GM23338 (cell line): ENCODE measurements around the gene TMEFF1. TPM values are rescaled to one million over a fixed set of nuclear protein-coding genes. Genes with fewer than 3 reads are reported as not detected.

Source experiments
- ATAC-seq: fragments of 200-7000 bp; cut with Tn5 transposase; 3 replicates; pipeline ENCODE4 v1.9.1; 2020
- DNase-seq: peaks from one replicate; pipeline ENCODE4 v3.0.0-alpha.2; 2015; ENCODE audit warnings: low spot score
- H2AFZ ChIP-seq: fragments of 200-600 bp; sonication (generic); 2 replicates; pipeline ENCODE4 v1.8.0; 2016; ENCODE audit warnings: antibody characterized with exemption, mild to moderate bottlenecking, moderate library complexity
- H3F3A ChIP-seq: fragments of 200-600 bp; sonication (generic); replicated peaks from 2 replicates; pipeline ENCODE4 v1.8.0; 2017; ENCODE audit warnings: antibody characterized with exemption, mixed run types, low read depth
- H3K27ac ChIP-seq: fragments of 200-600 bp; sonication (generic); 2 replicates; pipeline ENCODE4 v1.6.1; 2016; ENCODE audit warnings: low read depth
- H3K27me3 ChIP-seq: fragments of 200-600 bp; sonication (generic); 2 replicates; pipeline ENCODE4 v1.8.0; 2016; ENCODE audit warnings: mild to moderate bottlenecking, mixed run types, moderate library complexity; ENCODE audit not compliant: insufficient read depth
- H3K36me3 ChIP-seq: fragments of 200-600 bp; sonication (generic); 2 replicates; pipeline ENCODE4 v1.8.0; 2016; ENCODE audit warnings: mild to moderate bottlenecking; ENCODE audit not compliant: insufficient read depth
- H3K4me1 ChIP-seq: fragments of 200-600 bp; sonication (generic); 2 replicates; pipeline ENCODE4 v1.8.0; 2016; ENCODE audit warnings: mild to moderate bottlenecking, moderate library complexity; ENCODE audit not compliant: insufficient read depth
- H3K4me2 ChIP-seq: fragments of 200-600 bp; sonication (generic); 2 replicates; pipeline ENCODE4 v1.7.1; 2017; ENCODE audit warnings: mixed run types
- H3K4me3 ChIP-seq: fragments of 200-600 bp; sonication (generic); 2 replicates; pipeline ENCODE4 v1.6.1; 2016; ENCODE audit warnings: mixed run types
- H3K79me2 ChIP-seq: fragments of 200-600 bp; sonication (generic); replicated peaks from 2 replicates; pipeline ENCODE4 v1.8.0; 2017; ENCODE audit warnings: mild to moderate bottlenecking; ENCODE audit not compliant: insufficient read depth
- H3K9me2 ChIP-seq: fragments of 200-600 bp; sonication (generic); 2 replicates; pipeline ENCODE4 v1.8.0; 2017; ENCODE audit not compliant: insufficient read depth
- H4K20me1 ChIP-seq: fragments of 200-600 bp; sonication (generic); replicated peaks from 2 replicates; pipeline ENCODE4 v1.8.0; 2017; ENCODE audit warnings: mild to moderate bottlenecking; ENCODE audit not compliant: insufficient read depth
- H3K27ac Mint-ChIP-seq: 2 replicates; pipeline ENCODE4 v1.8.0; 2020; ENCODE audit warnings: inconsistent platforms, mild to moderate bottlenecking, moderate library complexity, mixed read lengths
- H3K27me3 Mint-ChIP-seq: 3 replicates; pipeline ENCODE4 v1.8.0; 2022; ENCODE audit warnings: low read depth, mild to moderate bottlenecking, moderate library complexity, mixed read lengths, inconsistent platforms; ENCODE audit not compliant: insufficient read depth, poor library complexity
- H3K36me3 Mint-ChIP-seq: 3 replicates; pipeline ENCODE4 v1.8.0; 2021; ENCODE audit warnings: low read depth, mild to moderate bottlenecking, inconsistent platforms, moderate library complexity, mixed read lengths
- H3K4me1 Mint-ChIP-seq: 3 replicates; pipeline ENCODE4 v1.8.0; 2020; ENCODE audit warnings: mild to moderate bottlenecking, inconsistent platforms, mixed read lengths
- H3K4me3 Mint-ChIP-seq: 3 replicates; pipeline ENCODE4 v1.8.0; 2021; ENCODE audit warnings: moderate library complexity, mild to moderate bottlenecking, inconsistent platforms, mixed read lengths
- H3K9me3 Mint-ChIP-seq: 3 replicates; pipeline ENCODE4 v1.8.0; 2020; ENCODE audit warnings: moderate library complexity, mild to moderate bottlenecking, inconsistent platforms, mixed read lengths
- NANOG ChIP-seq: IDR thresholded peaks from 2 replicates; pipeline ENCODE4 v1.6.1; 2016; ENCODE audit warnings: antibody characterized with exemption, borderline replicate concordance
- ZNF331 ChIP-seq: fragments of 250-450 bp; sonication (Bioruptor Pico); IDR thresholded peaks from 2 replicates; pipeline ENCODE4 v1.5.0; 2020; ENCODE audit warnings: low read depth, mild to moderate bottlenecking, moderate library complexity
- polyA plus RNA-seq: library from polyadenylated mRNA; unstranded; fragments of >200 nt; fragmentation: Nextera tagmentation; extraction: Ambion mirVana; gene quantifications from 2 replicates; pipeline ENCODE4 v1.2.1, GENCODE V29; 2016
- total RNA-seq: library from RNA; depleted of rRNA; stranded (reverse); fragments of >200 nt; shearing (Covaris generic); gene quantifications from 2 replicates; pipeline ENCODE4 v1.2.3, GENCODE V29; 2014
- TF ChIP-seq, protein P1 (sequence below), 2 experiments: fragments of 200-600 bp in 1 of 2; sonication (generic) in 1 of 2; conservative IDR thresholded peaks; 2 replicates each; pipeline versions ENCODE4 v1.5.1 to v1.6.1; 2016 to 2017; ENCODE audit warnings: antibody characterized with exemption in 2 of 2, low read depth in 2 of 2, mild to moderate bottlenecking in 2 of 2, moderate library complexity in 1 of 2
- TF ChIP-seq, protein P2 (sequence below): fragments of 250-450 bp; sonication (Bioruptor Pico); IDR thresholded peaks from 2 replicates; pipeline ENCODE4 v1.5.0; 2020; ENCODE audit warnings: mild to moderate bottlenecking, moderate library complexity

TMEFF1 gene
- total and polyA plus RNA-seq, 2 experiments from 2014 or later: 6.6 to 85.2 TPM

DNA sequence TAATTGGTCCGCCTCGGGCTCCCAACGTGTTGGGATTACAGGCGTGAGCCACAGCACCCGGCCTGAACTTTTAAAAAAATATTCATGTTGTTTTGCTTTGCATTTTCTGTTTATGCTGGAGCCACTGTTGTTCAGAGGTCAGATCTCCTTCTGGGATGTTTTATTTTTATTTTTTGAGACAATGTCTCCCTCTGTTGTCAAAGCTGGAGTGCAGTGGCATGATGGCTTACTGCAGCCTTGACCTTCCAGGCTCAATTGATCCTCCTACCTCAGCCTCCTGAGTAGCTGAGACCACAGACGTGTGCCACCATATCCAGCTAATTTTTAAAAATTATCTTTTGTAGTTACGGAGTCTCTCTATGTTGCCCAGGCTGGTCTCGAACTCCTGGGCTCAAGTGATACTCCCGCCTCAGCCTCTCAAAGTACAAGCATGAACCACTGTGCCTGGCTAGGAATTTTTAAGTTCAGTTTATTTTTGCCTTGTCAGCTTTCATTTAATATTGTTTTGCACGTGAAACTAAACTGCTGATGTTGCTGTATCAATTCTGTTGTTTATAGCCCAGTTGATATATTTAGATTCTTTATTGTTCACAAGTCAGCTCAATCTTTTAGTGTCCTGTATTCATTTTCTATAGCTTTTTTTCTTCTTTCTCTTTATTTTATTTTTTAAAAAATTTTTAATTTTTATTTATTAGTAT is 13.7 kb downstream of the TMEFF1 start:
- no peaks in the 10 kb centered on the region for H3K36me3 ChIP-seq
- H3K27me3 ChIP-seq: no peaks in the 10 kb centered on the region
- no peak for DNase-seq
- H3K9me3 Mint-ChIP-seq: no peaks in the 10 kb centered on the region
- peaks cover 51% of the 10 kb centered on the region for H4K20me1 ChIP-seq
- no peak overlapping the region for H3K27ac ChIP-seq
- peaks cover 100% of the 10 kb centered on the region for H3K79me2 ChIP-seq
- no peaks in the 10 kb centered on the region for H3K9me2 ChIP-seq
- H3K36me3 Mint-ChIP-seq: no peaks in the 10 kb centered on the region
- H3K4me1 Mint-ChIP-seq: peaks cover 31% of the 10 kb centered on the region
- no peak overlapping the region for H2AFZ ChIP-seq
- TF ChIP-seq, protein P1, sequence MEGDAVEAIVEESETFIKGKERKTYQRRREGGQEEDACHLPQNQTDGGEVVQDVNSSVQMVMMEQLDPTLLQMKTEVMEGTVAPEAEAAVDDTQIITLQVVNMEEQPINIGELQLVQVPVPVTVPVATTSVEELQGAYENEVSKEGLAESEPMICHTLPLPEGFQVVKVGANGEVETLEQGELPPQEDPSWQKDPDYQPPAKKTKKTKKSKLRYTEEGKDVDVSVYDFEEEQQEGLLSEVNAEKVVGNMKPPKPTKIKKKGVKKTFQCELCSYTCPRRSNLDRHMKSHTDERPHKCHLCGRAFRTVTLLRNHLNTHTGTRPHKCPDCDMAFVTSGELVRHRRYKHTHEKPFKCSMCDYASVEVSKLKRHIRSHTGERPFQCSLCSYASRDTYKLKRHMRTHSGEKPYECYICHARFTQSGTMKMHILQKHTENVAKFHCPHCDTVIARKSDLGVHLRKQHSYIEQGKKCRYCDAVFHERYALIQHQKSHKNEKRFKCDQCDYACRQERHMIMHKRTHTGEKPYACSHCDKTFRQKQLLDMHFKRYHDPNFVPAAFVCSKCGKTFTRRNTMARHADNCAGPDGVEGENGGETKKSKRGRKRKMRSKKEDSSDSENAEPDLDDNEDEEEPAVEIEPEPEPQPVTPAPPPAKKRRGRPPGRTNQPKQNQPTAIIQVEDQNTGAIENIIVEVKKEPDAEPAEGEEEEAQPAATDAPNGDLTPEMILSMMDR (conservative IDR thresholded peaks at IDR 0.05; ENCODE audit: low read depth in 2 of 2): peak in 1 of 2 experiments; percentile 28; a peak in 1 of 4 replicates
- TF ChIP-seq ZNF331: no peak
- TF ChIP-seq NANOG: no peak
- no peaks in the 10 kb centered on the region for H3F3A ChIP-seq
- H3K4me1 ChIP-seq: peaks cover 16% of the 10 kb centered on the region
- peaks cover 3% of the 10 kb centered on the region for H3K27me3 Mint-ChIP-seq
- H3K4me2 ChIP-seq: no peak overlapping the region
- no peak overlapping the region for H3K4me3 Mint-ChIP-seq
- no peak for ATAC-seq
- no peak overlapping the region for H3K27ac Mint-ChIP-seq
- H3K4me3 ChIP-seq: no peak overlapping the region

DNA sequence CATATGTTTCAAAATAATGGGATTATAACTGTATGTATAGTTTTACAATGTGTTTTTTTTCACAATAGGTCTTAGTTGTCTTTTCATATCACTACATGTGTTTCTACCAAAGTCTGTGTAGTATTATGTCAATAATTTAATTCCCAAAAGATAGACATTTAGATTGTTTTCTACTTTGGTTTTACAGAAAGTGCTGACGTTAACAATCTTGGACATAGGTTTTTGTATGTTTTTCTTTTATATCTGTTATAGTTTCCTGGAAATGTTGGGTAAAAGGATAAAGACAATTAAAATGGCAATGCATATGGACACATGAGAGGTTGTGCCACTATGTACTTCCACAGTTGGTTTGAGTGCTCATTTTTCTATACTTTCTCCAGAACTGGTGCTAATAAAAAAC is 15.2 kb downstream of the TMEFF1 start:
- no peak overlapping the region for H2AFZ ChIP-seq
- no peak overlapping the region for H3K4me2 ChIP-seq
- H3F3A ChIP-seq: no peaks in the 10 kb centered on the region
- no peak for ATAC-seq
- Mint-ChIP-seq H3K4me1 (peaks cover 35% of the 10 kb centered on the region), H3K36me3 (no peaks in the 10 kb centered on the region), H3K27me3 (peaks cover 3% of the 10 kb centered on the region), H3K9me3 (no peaks in the 10 kb centered on the region), H3K27ac (no peak overlapping the region), H3K4me3 (no peak overlapping the region)
- H3K27me3 ChIP-seq: no peaks in the 10 kb centered on the region
- no peak overlapping the region for H3K4me3 ChIP-seq
- no peak for DNase-seq
- peaks cover 58% of the 10 kb centered on the region for H4K20me1 ChIP-seq
- peaks cover 100% of the 10 kb centered on the region for H3K79me2 ChIP-seq
- no peak overlapping the region for H3K27ac ChIP-seq
- peaks cover 26% of the 10 kb centered on the region for H3K4me1 ChIP-seq
- TF ChIP-seq, protein P2, sequence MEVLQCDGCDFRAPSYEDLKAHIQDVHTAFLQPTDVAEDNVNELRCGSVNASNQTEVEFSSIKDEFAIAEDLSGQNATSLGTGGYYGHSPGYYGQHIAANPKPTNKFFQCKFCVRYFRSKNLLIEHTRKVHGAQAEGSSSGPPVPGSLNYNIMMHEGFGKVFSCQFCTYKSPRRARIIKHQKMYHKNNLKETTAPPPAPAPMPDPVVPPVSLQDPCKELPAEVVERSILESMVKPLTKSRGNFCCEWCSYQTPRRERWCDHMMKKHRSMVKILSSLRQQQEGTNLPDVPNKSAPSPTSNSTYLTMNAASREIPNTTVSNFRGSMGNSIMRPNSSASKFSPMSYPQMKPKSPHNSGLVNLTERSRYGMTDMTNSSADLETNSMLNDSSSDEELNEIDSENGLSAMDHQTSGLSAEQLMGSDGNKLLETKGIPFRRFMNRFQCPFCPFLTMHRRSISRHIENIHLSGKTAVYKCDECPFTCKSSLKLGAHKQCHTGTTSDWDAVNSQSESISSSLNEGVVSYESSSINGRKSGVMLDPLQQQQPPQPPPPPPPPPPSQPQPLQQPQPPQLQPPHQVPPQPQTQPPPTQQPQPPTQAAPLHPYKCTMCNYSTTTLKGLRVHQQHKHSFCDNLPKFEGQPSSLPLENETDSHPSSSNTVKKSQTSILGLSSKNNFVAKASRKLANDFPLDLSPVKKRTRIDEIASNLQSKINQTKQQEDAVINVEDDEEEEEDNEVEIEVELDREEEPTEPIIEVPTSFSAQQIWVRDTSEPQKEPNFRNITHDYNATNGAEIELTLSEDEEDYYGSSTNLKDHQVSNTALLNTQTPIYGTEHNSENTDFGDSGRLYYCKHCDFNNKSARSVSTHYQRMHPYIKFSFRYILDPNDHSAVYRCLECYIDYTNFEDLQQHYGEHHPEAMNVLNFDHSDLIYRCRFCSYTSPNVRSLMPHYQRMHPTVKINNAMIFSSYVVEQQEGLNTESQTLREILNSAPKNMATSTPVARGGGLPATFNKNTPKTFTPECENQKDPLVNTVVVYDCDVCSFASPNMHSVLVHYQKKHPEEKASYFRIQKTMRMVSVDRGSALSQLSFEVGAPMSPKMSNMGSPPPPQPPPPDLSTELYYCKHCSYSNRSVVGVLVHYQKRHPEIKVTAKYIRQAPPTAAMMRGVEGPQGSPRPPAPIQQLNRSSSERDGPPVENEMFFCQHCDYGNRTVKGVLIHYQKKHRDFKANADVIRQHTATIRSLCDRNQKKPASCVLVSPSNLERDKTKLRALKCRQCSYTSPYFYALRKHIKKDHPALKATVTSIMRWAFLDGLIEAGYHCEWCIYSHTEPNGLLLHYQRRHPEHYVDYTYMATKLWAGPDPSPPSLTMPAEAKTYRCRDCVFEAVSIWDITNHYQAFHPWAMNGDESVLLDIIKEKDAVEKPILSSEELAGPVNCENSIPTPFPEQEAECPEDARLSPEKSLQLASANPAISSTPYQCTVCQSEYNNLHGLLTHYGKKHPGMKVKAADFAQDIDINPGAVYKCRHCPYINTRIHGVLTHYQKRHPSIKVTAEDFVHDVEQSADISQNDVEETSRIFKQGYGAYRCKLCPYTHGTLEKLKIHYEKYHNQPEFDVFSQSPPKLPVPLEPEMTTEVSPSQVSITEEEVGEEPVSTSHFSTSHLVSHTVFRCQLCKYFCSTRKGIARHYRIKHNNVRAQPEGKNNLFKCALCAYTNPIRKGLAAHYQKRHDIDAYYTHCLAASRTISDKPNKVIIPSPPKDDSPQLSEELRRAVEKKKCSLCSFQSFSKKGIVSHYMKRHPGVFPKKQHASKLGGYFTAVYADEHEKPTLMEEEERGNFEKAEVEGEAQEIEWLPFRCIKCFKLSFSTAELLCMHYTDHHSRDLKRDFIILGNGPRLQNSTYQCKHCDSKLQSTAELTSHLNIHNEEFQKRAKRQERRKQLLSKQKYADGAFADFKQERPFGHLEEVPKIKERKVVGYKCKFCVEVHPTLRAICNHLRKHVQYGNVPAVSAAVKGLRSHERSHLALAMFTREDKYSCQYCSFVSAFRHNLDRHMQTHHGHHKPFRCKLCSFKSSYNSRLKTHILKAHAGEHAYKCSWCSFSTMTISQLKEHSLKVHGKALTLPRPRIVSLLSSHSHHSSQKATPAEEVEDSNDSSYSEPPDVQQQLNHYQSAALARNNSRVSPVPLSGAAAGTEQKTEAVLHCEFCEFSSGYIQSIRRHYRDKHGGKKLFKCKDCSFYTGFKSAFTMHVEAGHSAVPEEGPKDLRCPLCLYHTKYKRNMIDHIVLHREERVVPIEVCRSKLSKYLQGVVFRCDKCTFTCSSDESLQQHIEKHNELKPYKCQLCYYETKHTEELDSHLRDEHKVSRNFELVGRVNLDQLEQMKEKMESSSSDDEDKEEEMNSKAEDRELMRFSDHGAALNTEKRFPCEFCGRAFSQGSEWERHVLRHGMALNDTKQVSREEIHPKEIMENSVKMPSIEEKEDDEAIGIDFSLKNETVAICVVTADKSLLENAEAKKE: no peak
- H3K9me2 ChIP-seq: no peaks in the 10 kb centered on the region
- no peaks in the 10 kb centered on the region for H3K36me3 ChIP-seq
